Endothelial cell of umbilical vein (primary cell): ENCODE results near the gene ASCL5. TPM values are rescaled to one million over a fixed set of nuclear protein-coding genes. Genes with fewer than 3 reads are reported as not detected.

Source experiments
- BruUV-seq: library from RNA; stranded (reverse); fragments of 400-500 nt; replicated peaks from 2 replicates; lab custom pipeline; 2021; lab: Mats Ljungman, UMichigan
- CTCF ChIA-PET: fragments of 300-600, 350-600 bp; sonication (Branson Sonifier 250); formaldehyde crosslinking; loops from one replicate; lab custom pipeline; 2021; ENCODE audit warnings: antibody characterized with exemption, inconsistent platforms; lab: Charles Lee
- POLR2A ChIA-PET: fragments of 300-600, 350-600 bp; sonication (Branson Sonifier 250); formaldehyde crosslinking; loops from one replicate; lab custom pipeline; 2021; ENCODE audit warnings: antibody characterized with exemption, inconsistent platforms; lab: Charles Lee
- DNase-seq: peaks from one replicate; pipeline ENCODE4 v3.0.0-alpha.2; 2011; ENCODE audit warnings: low read depth, low spot score
- FAIRE-seq: peaks from 2 replicates; lab custom pipeline; 2011; peaks lifted over from hg19 to GRCh38; lab: Jason Lieb, UNC
- H2AFZ ChIP-seq: 2 replicates; pipeline ENCODE4 v1.6.0; 2012; ENCODE audit warnings: low read depth, low read length, control low read depth, inconsistent platforms
- H3K27ac ChIP-seq: 2 replicates; pipeline ENCODE4 v1.5.1; 2011; ENCODE audit warnings: low read depth, mild to moderate bottlenecking, control low read depth, low read length, moderate library complexity; ENCODE audit not compliant: insufficient read depth
- H3K27me3 ChIP-seq, 2 experiments: 2 replicates each; pipeline versions ENCODE4 v1.6.0 to v1.6.1; 2011; ENCODE audit warnings: low read length in 2 of 2, mixed read lengths in 1 of 2; ENCODE audit not compliant: control insufficient read depth in 2 of 2, insufficient read depth in 2 of 2
- H3K36me3 ChIP-seq, 2 experiments: 2 replicates in 1 of 2; 3 replicates in 1 of 2; pipeline ENCODE4 v1.5.1; 2011; ENCODE audit warnings: low read length in 2 of 2, mild to moderate bottlenecking in 1 of 2, moderate library complexity in 1 of 2; ENCODE audit not compliant: control insufficient read depth in 2 of 2, insufficient read depth in 2 of 2; ENCODE audit errors: extremely low read depth in 1 of 2
- H3K4me1 ChIP-seq: 3 replicates; pipeline ENCODE4 v1.5.1; 2011; ENCODE audit warnings: mild to moderate bottlenecking, low read length; ENCODE audit not compliant: control insufficient read depth, insufficient read depth; ENCODE audit errors: extremely low read depth
- H3K4me2 ChIP-seq: 2 replicates; pipeline ENCODE4 v1.6.1; 2011; ENCODE audit warnings: low read length, control low read depth, mixed read lengths; ENCODE audit not compliant: insufficient read depth
- H3K4me3 ChIP-seq, 3 experiments: fragments of 200-600 bp in 1 of 3; sonication (generic), shearing (Covaris generic) in 1 of 3; replicated peaks in 1 of 3; 2 replicates each; pipeline ENCODE4 v1.5.1; 2011 to 2016; ENCODE audit warnings: control low read depth in 3 of 3, low read length in 3 of 3, mild to moderate bottlenecking in 2 of 3, inconsistent platforms in 1 of 3, low read depth in 1 of 3, moderate library complexity in 1 of 3; ENCODE audit not compliant: insufficient read depth in 1 of 3
- H3K79me2 ChIP-seq: 2 replicates; pipeline ENCODE4 v1.6.0; 2012; ENCODE audit warnings: low read length, inconsistent platforms; ENCODE audit not compliant: control insufficient read depth, insufficient read depth
- H3K9ac ChIP-seq: replicated peaks from 2 replicates; pipeline ENCODE3; 2011; ENCODE audit warnings: low read length, control low read depth; ENCODE audit not compliant: insufficient read depth; ENCODE audit errors: extremely low read depth
- H3K9me1 ChIP-seq: replicated peaks from 3 replicates; pipeline ENCODE4 v1.6.0; 2011; ENCODE audit warnings: mild to moderate bottlenecking, low read length; ENCODE audit not compliant: control insufficient read depth, insufficient read depth; ENCODE audit errors: extremely low read depth
- H3K9me3 ChIP-seq: replicated peaks from 2 replicates; pipeline ENCODE4 v1.5.1; 2012; ENCODE audit warnings: low read length, inconsistent platforms; ENCODE audit not compliant: control insufficient read depth, insufficient read depth
- H4K20me1 ChIP-seq: replicated peaks from 2 replicates; pipeline ENCODE3; 2011; ENCODE audit warnings: mild to moderate bottlenecking, low read length; ENCODE audit not compliant: control insufficient read depth, insufficient read depth; ENCODE audit errors: extremely low read depth
- EZH2 ChIP-seq: IDR thresholded peaks from 2 replicates; pipeline ENCODE4 v1.6.1; 2012; ENCODE audit warnings: borderline replicate concordance, low read depth, mild to moderate bottlenecking, moderate library complexity, low read length, inconsistent platforms; ENCODE audit not compliant: severe bottlenecking
- FOS ChIP-seq: IDR thresholded peaks from 2 replicates; pipeline ENCODE4 v1.6.1; 2011; ENCODE audit warnings: mild to moderate bottlenecking, low read length, moderate library complexity, borderline replicate concordance; ENCODE audit not compliant: insufficient read depth
- GATA2 ChIP-seq: IDR thresholded peaks from 2 replicates; pipeline ENCODE4 v1.7.0; 2011; ENCODE audit warnings: low read depth, mild to moderate bottlenecking, moderate library complexity, mixed read lengths, low read length; ENCODE audit not compliant: insufficient read length, insufficient read depth
- MAX ChIP-seq: IDR thresholded peaks from 2 replicates; pipeline ENCODE4 v1.6.1; 2011; ENCODE audit not compliant: insufficient read depth, insufficient read length
- MYC ChIP-seq: IDR thresholded peaks from one replicate; pipeline ENCODE4 v1.6.1; 2011; ENCODE audit warnings: mild to moderate bottlenecking, low read depth, low read length
- POLR2AphosphoS5 ChIP-seq: IDR thresholded peaks from 2 replicates; pipeline ENCODE4 v1.6.1; 2012; ENCODE audit warnings: low read depth, mild to moderate bottlenecking, control low read depth, low read length, moderate library complexity; ENCODE audit not compliant: insufficient read depth
- dilution Hi-C: fragments of 300-500 bp; cut with MboI; formaldehyde crosslinking; loops from one replicate; pipeline ENCODE4 v1.15.0; 2019; ENCODE audit warnings: low sequenced_read_pairs; ENCODE audit not compliant: extremely low pct_ligation_motif_present
- intact Hi-C: fragments of 100-400 bp; cut with micrococcal nuclease; formaldehyde crosslinking; loops from one replicate; pipeline ENCODE4 v1.10.0; 2022
- polyA plus RNA-seq, 4 experiments: library from polyadenylated mRNA; depleted of rRNA in 3 of 4; stranded (reverse) in 3 of 4; unstranded in 1 of 4; fragments of >200 nt; gene quantifications; 2 replicates each; pipeline versions ENCODE4 v1.2.1 to v1.2.3, GENCODE V29; 2011 to 2012; ENCODE audit warnings: missing spikeins in 1 of 4
- total RNA-seq: library from RNA; stranded (reverse); gene quantifications from 2 replicates; pipeline ENCODE4 v1.2.3, GENCODE V29; 2021

Gene ASCL5
- total and polyA plus RNA-seq, 2 donors (not counting 3 experiments of a cell fraction or from before 2014, with no cell fraction given) = not detected

- TF ChIP-seq MAX = no peak
- TF ChIP-seq POLR2AphosphoS5 = no peak
- TF ChIP-seq FOS = no peak
- TF ChIP-seq GATA2 = no peak
- no peak for TF ChIP-seq EZH2
- no peak for TF ChIP-seq MYC
- Histone ChIP-seq H3K9me3 (no peaks in the 10 kb centered on the region), H3K9ac (no peak overlapping the region), H3K79me2 (no peaks in the 10 kb centered on the region), H3K4me2 (no peak overlapping the region), H4K20me1 (no peaks in the 10 kb centered on the region), H3K4me1 (no peaks in the 10 kb centered on the region), H3K36me3 (no peaks in the 10 kb centered on the region), H3K27me3 (peaks cover 21 to 40% of the 10 kb centered on the region in 2 experiments), H3K4me3 (no peak overlapping the region), H3K9me1 (no peaks in the 10 kb centered on the region), H2AFZ (no peak overlapping the region), H3K27ac (no peak overlapping the region)
- no peak for DNase-seq
- dilution Hi-C loops (no loop called here), intact Hi-C loops (loop anchor here (1.0 to 10.0 kb wide), 6 partner anchors 27 to 559 kb away; partner anchors contain the start of genes INAVA and KIF14)
- POLR2A ChIA-PET = no interaction called here
- CTCF ChIA-PET = interaction anchor here (0.5 to 3.7 kb wide), 13 partner anchors 14 to 555 kb away, joined by 3 to 70 read pairs (median 6); no protein-coding TSS in a partner anchor
- no peak for FAIRE-seq
- BruUV-seq = no TSS peak
Measured at GRCh38 chr1:201113451-201114244, 13.3 kb downstream of the ASCL5 start.
